Measurements from ENCODE around the gene RNPEPL1. TPM values are rescaled to one million over a fixed set of nuclear protein-coding genes. Genes with fewer than 3 reads are reported as not detected.

Gene RNPEPL1
- total RNA-seq: 10 to 100 TPM in 2 of 4 donors, 1 to 10 TPM in 2; 7.2 to 38.7 (median 14.4) TPM

- peak; percentile 28 to 42 for DNase-seq
- peaks cover 8 to 29% of the 10 kb centered on the region in 2 donors for H3K4me1 ChIP-seq
- intact Hi-C loops (cut with DNase I; ENCODE audit: low total_unique reads): no loop called here
Observed at GRCh38 chr2:240567872-240568677, at the start of gene RNPEPL1. Gene RNPEPL1 (plus strand): TSS chr2:240568484. CDS start chr2:240568587, 103 bp downstream.

GRCh38 chr2:240518981-240519380 is 49.3 kb upstream of the RNPEPL1 start:
- intact Hi-C loops (cut with DNase I; ENCODE audit: low total_unique reads): no loop called here
- H3K27me3 ChIP-seq: no peaks in the 10 kb centered on the region
- no peaks in the 10 kb centered on the region for H3K36me3 ChIP-seq
- DNase-seq: no peak
- H3K4me1 ChIP-seq: peaks cover 0 to 5% of the 10 kb centered on the region in 2 donors
- H3K4me3 ChIP-seq: no peak overlapping the region
- TF ChIP-seq POLR2A (IDR thresholded peaks at IDR 0.05) (no peak), CTCF (IDR thresholded peaks at IDR 0.05) (no peak)
- no peaks in the 10 kb centered on the region for H3K9me3 ChIP-seq
- no peak overlapping the region for H3K27ac ChIP-seq

More at GRCh38 chr2:240567872-240568677, at the start of gene RNPEPL1:
- Histone ChIP-seq H3K36me3 (no peaks in the 10 kb centered on the region), H3K27me3 (no peaks in the 10 kb centered on the region), H3K4me3 (peak within 1 kb of the TSS; percentile 60 to 86), H3K9me3 (no peaks in the 10 kb centered on the region), H3K27ac (peak within 1 kb of the TSS; percentile 92 to 98)
- TF ChIP-seq CTCF (IDR thresholded peaks at IDR 0.05) (no peak), POLR2A (IDR thresholded peaks at IDR 0.05) (no peak)

- Histone ChIP-seq H3K27ac (no peak overlapping the region), H3K27me3 (no peaks in the 10 kb centered on the region), H3K4me3 (no peak overlapping the region), H3K9me3 (no peaks in the 10 kb centered on the region), H3K36me3 (no peaks in the 10 kb centered on the region), H3K4me1 (peaks cover 0 to 5% of the 10 kb centered on the region in 2 donors)
- DNase-seq: no peak
- intact Hi-C loops (cut with DNase I; ENCODE audit: low total_unique reads): no loop called here
- TF ChIP-seq POLR2A (IDR thresholded peaks at IDR 0.05) (no peak), CTCF (IDR thresholded peaks at IDR 0.05) (no peak)
Observed at GRCh38 chr2:240519396-240520129, 48.7 kb upstream of the RNPEPL1 start.

DNA sequence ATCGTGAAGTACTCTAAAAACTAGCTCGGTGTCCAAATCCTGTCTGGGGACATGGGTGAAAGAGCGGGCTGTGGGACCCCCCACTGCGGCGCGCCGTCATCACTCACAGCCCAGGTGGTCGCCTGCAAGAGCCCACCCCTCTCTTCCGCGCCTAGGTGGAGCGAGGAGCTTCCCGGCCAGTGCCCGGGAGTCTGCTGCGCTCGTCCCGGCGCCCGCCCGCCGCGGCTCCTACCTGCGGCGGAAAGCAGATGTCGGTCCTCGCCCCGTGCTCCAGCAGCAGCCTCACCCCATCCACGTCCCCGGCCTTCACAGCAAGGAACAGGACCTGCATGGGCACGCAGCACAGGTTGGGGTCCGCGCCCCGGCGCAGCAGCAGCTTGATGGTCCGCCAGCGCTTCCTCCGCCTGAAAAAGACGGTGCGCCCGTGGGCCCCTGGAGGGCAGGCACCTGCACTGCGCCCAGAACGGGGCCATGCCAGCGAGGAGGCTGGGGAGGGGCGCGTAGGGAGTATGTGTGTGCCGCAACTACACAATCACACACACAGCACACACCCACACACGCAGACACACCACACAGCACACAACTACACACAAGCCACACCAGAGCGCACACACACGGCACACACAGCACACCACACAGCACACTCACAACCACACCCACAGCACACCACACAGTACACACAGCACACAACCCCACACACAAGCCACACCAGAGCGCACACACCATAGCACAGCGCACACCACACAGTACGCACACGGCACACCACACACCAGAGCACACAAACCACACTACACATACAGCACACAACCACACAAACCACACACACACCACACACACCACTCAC is 47.9 kb upstream of the RNPEPL1 start:
- no peak overlapping the region for H3K4me3 ChIP-seq
- no peaks in the 10 kb centered on the region for H3K9me3 ChIP-seq
- H3K27ac ChIP-seq: no peak overlapping the region
- peaks cover 0 to 5% of the 10 kb centered on the region in 2 donors for H3K4me1 ChIP-seq
- TF ChIP-seq POLR2A (IDR thresholded peaks at IDR 0.05) (no peak), CTCF (IDR thresholded peaks at IDR 0.05) (no peak)
- no peaks in the 10 kb centered on the region for H3K36me3 ChIP-seq
- DNase-seq: no peak
- no peaks in the 10 kb centered on the region for H3K27me3 ChIP-seq
- intact Hi-C loops (cut with DNase I; ENCODE audit: low total_unique reads): no loop called here

Data from uterus (tissue), 4 donors.